Right ventricle myocardium inferior (tissue), 1 donor: ENCODE data around the gene RARS1. TPM values are rescaled to one million over a fixed set of nuclear protein-coding genes. Genes with fewer than 3 reads are reported as not detected.
"Not testable (repeated sequence)": the region's sequence is repeated elsewhere in the genome, so short reads cannot be mapped to it uniquely, and the experiment has no call there.

Experiments used
- ATAC-seq: fragments of 200-7000 bp; cut with Tn5 transposase; one replicate; pipeline ENCODE4 v1.9.1; 2020; ENCODE audit warnings: mild to moderate bottlenecking, moderate library complexity
- DNase-seq: peaks from one replicate; pipeline ENCODE4 v3.0.0; 2021; ENCODE audit errors: missing footprints
- intact Hi-C: fragments of 100-400 bp; cut with DNase I; formaldehyde crosslinking; loops from one replicate; pipeline ENCODE4 v1.11.0; 2022
- microRNA-seq: library from miRNA; unstranded; fragments of <30 nt; microRNA quantifications from one replicate; pipeline ENCODE4 v1.2.0, GENCODE V29; 2020
- total RNA-seq: library from RNA; stranded (reverse); fragmentation: NEBNext Ultra II Directional; extraction: Animal tissue kit (Norgen Biotek cat#: 25700); gene quantifications from one replicate; pipeline ENCODE4 v1.2.1, GENCODE V29; 2021
- donor health status: DM: no; HTN: yes; CAD: no; lungs with severe emphysema.

Gene RARS1
- total RNA-seq, 1 donor from 2014 or later = 47.1 TPM

GRCh38 chr5:168534351-168534750 lies 48.1 kb downstream of the RARS1 start:
- ATAC-seq, intact Hi-C loops, DNase-seq: not testable (repeated sequence)

- intact Hi-C loops = no loop called here
- DNase-seq (no peak), ATAC-seq (no peak)
Observed at GRCh38 chr5:168537176-168537575, 50.9 kb downstream of the RARS1 start.

- DNase-seq (no peak), ATAC-seq (no peak)
- intact Hi-C loops = no loop called here
Observed at GRCh38 chr5:168549554-168549953, 63.3 kb downstream of the RARS1 start.

- intact Hi-C loops = no loop called here
- ATAC-seq = no peak
Observed at GRCh38 chr5:168550656-168551055, 64.4 kb downstream of the RARS1 start.

GRCh38 chr5:168552146-168552545 lies 65.9 kb downstream of the RARS1 start:
- intact Hi-C loops = no loop called here
- DNase-seq = no peak
- ATAC-seq = peak; percentile 50

More at GRCh38 chr5:168550656-168551055, 64.4 kb downstream of the RARS1 start:
- DNase-seq = no peak

DNA sequence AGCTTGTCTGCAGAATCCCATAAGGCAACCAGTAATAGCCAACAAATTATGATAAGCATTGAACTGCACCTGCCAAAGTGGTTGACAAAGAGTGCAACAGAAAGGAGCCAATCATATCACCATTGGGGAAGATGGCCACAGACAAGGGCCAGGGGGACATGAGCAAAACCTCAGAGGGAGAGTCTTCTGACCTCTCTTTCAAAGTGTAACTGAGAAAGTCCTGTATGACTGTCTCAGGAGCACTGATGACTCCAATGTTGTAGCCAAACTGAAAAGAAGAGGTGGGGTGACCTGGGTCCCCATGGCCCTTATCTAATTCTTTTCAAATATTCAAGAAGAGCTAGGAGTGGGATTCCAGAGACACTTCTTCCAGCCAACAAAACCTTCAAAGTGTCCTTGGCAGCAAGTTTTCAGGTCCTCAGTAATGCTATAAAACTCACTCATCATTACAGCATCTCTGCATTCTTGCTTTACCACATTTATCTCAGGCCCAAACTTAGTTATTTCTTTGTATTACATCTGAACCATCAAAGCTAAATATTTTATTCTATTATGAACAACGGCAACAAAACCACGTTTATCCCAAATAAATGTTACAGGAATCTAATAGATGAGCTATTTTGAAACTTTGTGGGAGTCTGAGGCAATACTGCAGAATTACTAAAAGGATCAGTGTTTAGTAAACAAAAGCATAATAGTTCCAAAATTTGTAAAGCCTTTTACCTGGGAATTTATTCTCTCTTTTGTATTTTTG lies 67.3 kb downstream of the RARS1 start:
- intact Hi-C loops = no loop called here
- DNase-seq = no peak
- no peak for ATAC-seq

DNA sequence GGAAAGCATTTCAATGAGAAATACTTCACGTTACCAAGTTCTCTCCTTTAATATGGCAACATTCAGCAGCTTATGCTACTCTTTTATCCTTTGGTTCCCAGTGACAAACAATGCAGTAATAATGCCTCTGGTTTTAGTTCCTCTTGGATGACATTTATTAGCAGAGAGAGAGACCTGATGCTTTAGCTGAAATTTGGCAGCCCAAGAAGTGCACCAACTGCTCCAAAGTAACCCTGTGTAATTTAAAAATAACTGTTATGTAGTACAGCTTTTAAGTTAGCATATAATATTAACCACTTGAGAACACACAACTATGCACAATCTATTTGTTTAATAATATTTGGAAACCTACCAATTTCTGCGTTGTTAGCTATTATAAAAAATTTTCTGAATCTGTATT lies 71.1 kb downstream of the RARS1 start:
- peak; percentile 54 for ATAC-seq

GRCh38 chr5:168562279-168562678 lies 76.0 kb downstream of the RARS1 start:
- DNase-seq (no peak), ATAC-seq (no peak)
- intact Hi-C loops = no loop called here

More for the DNA sequence above, 71.1 kb downstream of the RARS1 start:
- intact Hi-C loops = no loop called here
- DNase-seq = no peak

GRCh38 chr5:168563959-168564358 lies 77.7 kb downstream of the RARS1 start:
- no peak for ATAC-seq

DNA sequence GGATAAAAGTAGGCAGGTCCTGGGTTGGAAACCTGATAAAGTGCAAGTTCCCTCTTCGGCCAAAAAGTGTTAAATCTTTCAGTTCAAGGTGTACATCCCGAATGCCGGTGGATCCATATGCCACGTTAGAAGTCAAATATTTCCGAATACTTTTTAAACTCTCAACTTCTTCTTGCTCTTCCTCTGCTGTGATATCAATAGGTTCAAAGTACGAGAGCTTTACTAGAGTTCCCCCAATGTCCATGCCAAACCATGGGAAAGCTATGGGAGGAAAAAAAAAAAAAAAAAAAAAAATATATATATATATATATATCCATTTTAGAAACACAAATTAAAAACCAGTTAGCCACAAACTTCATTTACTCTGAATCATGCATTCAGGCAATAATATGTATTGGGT lies 82.5 kb downstream of the RARS1 start:
- intact Hi-C loops = no loop called here
- ATAC-seq = no peak
- no peak for DNase-seq

More at GRCh38 chr5:168563959-168564358, 77.7 kb downstream of the RARS1 start:
- DNase-seq = no peak
- intact Hi-C loops = no loop called here

Small RNA genes within 50 kb of the gene (microRNA-seq; reads per million reads assigned to microRNA genes)
- gene MIR103A1 = not detected
- gene MIR103B1 = not detected

Other genes starting within 250 kb of the RARS1 start
- gene WWC1, start 194.8 kb upstream of the RARS1 start, total RNA-seq = 1.9 TPM
- gene FBLL1, start 42.8 kb downstream of the RARS1 start, total RNA-seq = not detected
- gene PANK3, start 92.9 kb downstream of the RARS1 start, total RNA-seq = 23.8 TPM